Left lobe of liver (tissue), 2 donors: ENCODE results near the gene TMEM81. TPM values are rescaled to one million over a fixed set of nuclear protein-coding genes. Genes with fewer than 3 reads are reported as not detected.

ENCODE experiments used
- ATAC-seq: fragments of 200-7000 bp; cut with Tn5 transposase; one replicate; pipeline ENCODE4 v1.9.1; 2020; ENCODE audit warnings: mild to moderate bottlenecking, moderate library complexity
- DNase-seq: peaks from one replicate; pipeline ENCODE4 v3.0.0-alpha.2; 2020; ENCODE audit warnings: low spot score
- total RNA-seq: library from RNA; stranded (reverse); gene quantifications from one replicate; pipeline ENCODE4 v1.2.1, GENCODE V29; 2021
- donor health status: DM: no; HTN: no; CAD: no; lungs with moderate emphysema.
- donor health status: DM: no; HTN: yes; CAD: no.

TMEM81 gene
- total RNA-seq = 2.2 TPM

GRCh38 chr1:205084360-205084759, at the start of gene TMEM81:
Gene TMEM81 (minus strand): TSS chr1:205084460. CDS start chr1:205084320, 140 bp downstream.
- ATAC-seq = no peak
- DNase-seq = no peak

- DNase-seq = no peak
- ATAC-seq = no peak
Measured at GRCh38 chr1:205133287-205133686, 49.0 kb upstream of the TMEM81 start.

GRCh38 chr1:205129447-205130029, 45.3 kb upstream of the TMEM81 start:
- DNase-seq = no peak
- ATAC-seq = peak; percentile 77

- ATAC-seq = no peak
- DNase-seq = no peak
Measured at GRCh38 chr1:205128050-205128449, 43.8 kb upstream of the TMEM81 start.

GRCh38 chr1:205127646-205128045, 43.4 kb upstream of the TMEM81 start:
- ATAC-seq = no peak
- no peak for DNase-seq

GRCh38 chr1:205124726-205125125, 40.5 kb upstream of the TMEM81 start:
- no peak for ATAC-seq
- no peak for DNase-seq

- DNase-seq (no peak), ATAC-seq (peak; percentile 37)
Measured at GRCh38 chr1:205122489-205122882, 38.2 kb upstream of the TMEM81 start.

- peak; percentile 98 for ATAC-seq
- DNase-seq = peak; percentile 96
Measured at GRCh38 chr1:205121660-205122488, 37.6 kb upstream of the TMEM81 start, which contains the start of gene RBBP5. Gene RBBP5 (minus strand): TSS chr1:205121978. CDS start chr1:205121873, 105 bp downstream.

- DNase-seq (no peak), ATAC-seq (no peak)
Measured at GRCh38 chr1:205118752-205119151, 34.5 kb upstream of the TMEM81 start.

- no peak for ATAC-seq
- DNase-seq = no peak
Measured at GRCh38 chr1:205111354-205111753, 27.1 kb upstream of the TMEM81 start.

- no peak for ATAC-seq
- no peak for DNase-seq
Measured at GRCh38 chr1:205109711-205110110, 25.5 kb upstream of the TMEM81 start.

- DNase-seq = no peak
- ATAC-seq = no peak
Measured at GRCh38 chr1:205109269-205109668, 25.0 kb upstream of the TMEM81 start.

GRCh38 chr1:205108464-205108863, 24.2 kb upstream of the TMEM81 start:
- DNase-seq (no peak), ATAC-seq (peak; percentile 66)

- ATAC-seq = no peak
- no peak for DNase-seq
Measured at GRCh38 chr1:205107327-205107726, 23.1 kb upstream of the TMEM81 start.

- ATAC-seq = no peak
Measured at GRCh38 chr1:205102404-205102803, 18.1 kb upstream of the TMEM81 start.

GRCh38 chr1:205098242-205098641, 14.0 kb upstream of the TMEM81 start:
- DNase-seq = no peak
- no peak for ATAC-seq

More at GRCh38 chr1:205102404-205102803, 18.1 kb upstream of the TMEM81 start:
- DNase-seq = no peak

- no peak for DNase-seq
- ATAC-seq = no peak
Measured at GRCh38 chr1:205095422-205095821, 11.2 kb upstream of the TMEM81 start.

GRCh38 chr1:205091043-205091740, 6.9 kb upstream of the TMEM81 start:
- DNase-seq = no peak
- no peak for ATAC-seq

GRCh38 chr1:205088341-205088740, 4.1 kb upstream of the TMEM81 start:
- DNase-seq (no peak), ATAC-seq (no peak)

GRCh38 chr1:205082431-205082830, 1.8 kb downstream of the TMEM81 start:
- ATAC-seq = no peak
- DNase-seq = no peak

GRCh38 chr1:205077934-205078311, 6.3 kb downstream of the TMEM81 start:
- ATAC-seq (no peak), DNase-seq (no peak)
